Regular cardiac myocyte (primary cell): ENCODE results near the gene LRP1. TPM values are rescaled to one million over a fixed set of nuclear protein-coding genes. Genes with fewer than 3 reads are reported as not detected.

Experiments
- total RNA-seq: library from RNA; depleted of rRNA; stranded (reverse); fragments of >200 nt; gene quantifications from 2 replicates; pipeline ENCODE4 v1.2.3, GENCODE V29; 2014

LRP1 gene
- 202 and 326 TPM in 2 replicates for total RNA-seq

GRCh38 chr12:57127726-57128518 lies at the start of gene LRP1:
Gene LRP1, plus strand, starts transcription at chr12:57128483. Its CDS starts 482 bp downstream, at chr12:57128965.

GRCh38 chr12:57078519-57079404 lies 49.5 kb upstream of the LRP1 start, which contains the start of gene NEMP1:
Gene NEMP1, minus strand, starts transcription at chr12:57078791. Its CDS starts 46 bp downstream, at chr12:57078745.

GRCh38 chr12:57088354-57089270 lies 39.7 kb upstream of the LRP1 start, which contains the start of gene NAB2:
Gene NAB2, plus strand, starts transcription at chr12:57089114. Its CDS starts 158 bp downstream, at chr12:57089272.

GRCh38 chr12:57111031-57111734 lies 17.1 kb upstream of the LRP1 start, which contains the start of gene STAT6:
Gene STAT6, minus strand, starts transcription at chr12:57111362. Its CDS starts 3,084 bp downstream, at chr12:57108278.

GRCh38 chr12:57146961-57147944 lies 19.0 kb downstream of the LRP1 start, which contains the start of gene LRP1-AS:
Gene LRP1-AS, minus strand, starts transcription at chr12:57147619.

GRCh38 chr12:57216014-57216911 lies 88.0 kb downstream of the LRP1 start, which contains the start of gene NXPH4:
Gene NXPH4, plus strand, starts transcription at chr12:57216794. Its CDS starts 176 bp downstream, at chr12:57216970.

GRCh38 chr12:57229634-57230380 lies 101.5 kb downstream of the LRP1 start, which contains the start of gene SHMT2:
Gene SHMT2, plus strand, starts transcription at chr12:57229711. Its CDS starts 68 bp downstream, at chr12:57229779.

GRCh38 chr12:57250956-57251355 lies 122.7 kb downstream of the LRP1 start, which contains the start of gene STAC3:
Gene STAC3, minus strand, starts transcription at chr12:57251187. Its CDS starts 1,551 bp downstream, at chr12:57249636.

Other genes starting within 250 kb of the LRP1 start
- not detected in 2 replicates for gene SDR9C7, start 194.1 kb upstream of the LRP1 start, total RNA-seq
- under 0.01 TPM in 2 replicates for gene RDH16, start 170.9 kb upstream of the LRP1 start, total RNA-seq
- 2.5 and 3.8 TPM in 2 replicates for gene ZBTB39, start 121.9 kb upstream of the LRP1 start, total RNA-seq
- gene TAC3, start 112.0 kb upstream of the LRP1 start, total RNA-seq = 2.8 TPM in 1 of 2 replicates, not detected in the other
- under 0.01 TPM in 1 of 2 replicates, not detected in the other for gene MYO1A, start 78.4 kb upstream of the LRP1 start, total RNA-seq
- 4.8 and 13.2 TPM in 2 replicates for gene NEMP1, start 49.7 kb upstream of the LRP1 start, total RNA-seq
- 49.6 and 63.6 TPM in 2 replicates for gene NAB2, start 39.4 kb upstream of the LRP1 start, total RNA-seq
- gene STAT6, start 17.1 kb upstream of the LRP1 start, total RNA-seq = 56.0 and 58.1 TPM in 2 replicates
- gene LRP1-AS, start 19.1 kb downstream of the LRP1 start, total RNA-seq = 0.19 TPM in 1 of 2 replicates, not detected in the other
- 4.4 and 9.6 TPM in 2 replicates for gene NXPH4, start 88.3 kb downstream of the LRP1 start, total RNA-seq
- gene SHMT2, start 101.2 kb downstream of the LRP1 start, total RNA-seq = 174 and 252 TPM in 2 replicates
- gene STAC3, start 122.7 kb downstream of the LRP1 start, total RNA-seq = 0.19 and 1.1 TPM in 2 replicates